ENCODE data around the gene BCAS1.

- TF ChIP-seq EZH2 (optimal IDR thresholded peaks at IDR 0.05; ENCODE audit: low read depth, low read length) (no peak), CTCF (IDR thresholded peaks at IDR 0.05; ENCODE audit: low read length) (no peak), EZH2phosphoT487 (IDR thresholded peaks at IDR 0.05; ENCODE audit: low read length) (no peak)
These were observed 109.7 kb downstream of the BCAS1 start for GRCh38 chr20:53960579-53961272.
